Measurements from ENCODE around the gene KDM3B.
"Not testable (repeated sequence)": the region's sequence is repeated elsewhere in the genome, so short reads cannot be mapped to it uniquely, and the experiment has no call there.

The KDM3B gene

GRCh38 chr5:138408023-138408422, 55.5 kb downstream of the KDM3B start:
- DNase-seq, result no peak

GRCh38 chr5:138410996-138411640, 58.6 kb downstream of the KDM3B start:
- DNase-seq, result not testable (repeated sequence)

DNA sequence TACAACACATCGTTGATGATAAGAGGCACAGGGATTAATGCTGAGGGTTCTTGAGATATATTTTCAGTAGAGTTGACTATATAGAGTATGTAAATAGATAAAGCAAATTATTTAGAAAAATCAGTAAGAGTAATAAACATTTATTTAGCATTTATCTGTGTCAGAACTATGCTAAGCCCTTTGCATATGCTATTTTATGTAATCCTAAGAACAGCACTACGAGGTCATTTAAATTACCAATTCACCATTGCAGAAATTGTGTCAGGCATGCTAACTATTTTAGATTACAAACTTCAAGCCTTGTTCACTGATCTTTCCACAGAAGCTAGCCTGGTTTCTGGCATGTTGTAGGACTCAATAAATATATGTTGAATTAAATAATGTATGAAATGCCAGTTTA, 66.0 kb downstream of the KDM3B start:
- no peak for DNase-seq

DNA sequence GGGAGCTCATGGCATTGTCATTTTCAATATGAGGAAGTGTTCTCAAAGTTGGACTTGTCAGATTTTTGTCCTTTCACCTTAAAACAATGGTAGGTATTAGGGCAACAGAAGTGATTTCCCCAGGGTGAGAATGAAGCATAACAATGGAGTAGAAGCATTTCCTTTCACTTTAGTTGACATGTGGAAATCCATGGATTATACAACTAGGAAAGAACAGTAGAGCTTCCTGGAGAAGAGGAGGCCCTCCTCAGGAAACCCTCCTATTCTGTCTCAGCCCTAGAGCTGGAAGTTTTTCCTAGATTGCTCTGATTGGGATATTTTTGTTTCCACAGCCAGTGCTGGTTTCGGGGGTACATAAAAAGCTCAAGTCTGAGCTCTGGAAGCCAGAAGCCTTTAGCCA, 72.6 kb downstream of the KDM3B start:
- no peak for DNase-seq

- DNase-seq, result no peak
Observed at GRCh38 chr5:138435943-138436342, 83.5 kb downstream of the KDM3B start.

DNA sequence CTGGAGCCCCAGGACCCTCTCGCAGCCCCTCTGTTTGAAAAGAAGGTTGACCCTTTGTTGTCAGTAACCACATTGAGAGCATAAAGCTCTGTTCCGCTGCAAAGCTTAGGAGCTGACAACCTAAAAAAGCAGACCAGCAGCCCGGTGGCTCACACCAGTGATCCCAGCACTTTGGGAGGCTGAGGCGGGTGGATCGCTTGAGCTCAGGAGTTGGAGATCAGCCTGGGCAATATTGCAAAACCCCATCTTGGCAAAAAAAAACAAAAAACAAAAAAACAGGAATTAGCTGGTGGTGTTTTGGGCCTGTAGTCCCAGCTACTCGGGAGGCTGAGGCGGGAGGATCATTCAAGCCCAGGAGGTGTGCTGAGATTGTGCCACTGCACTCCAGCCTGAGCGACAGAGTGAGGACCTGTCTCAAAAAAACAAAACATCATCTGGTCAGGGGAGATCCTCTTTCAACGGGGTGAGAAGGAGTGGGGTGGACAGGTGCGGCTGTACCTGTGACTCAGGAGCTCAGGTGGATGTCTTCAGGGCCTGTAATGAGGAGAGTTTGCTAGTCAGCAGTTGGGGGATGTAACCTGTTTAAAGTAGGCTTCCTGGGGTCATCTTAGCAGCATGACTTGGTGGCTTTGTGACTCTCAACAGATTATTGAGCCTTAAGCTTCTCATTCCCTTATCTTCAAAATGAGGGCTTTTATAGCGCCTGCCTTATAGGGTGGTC, 85.7 kb downstream of the KDM3B start:
- DNase-seq, result no peak

- peak; percentile 46 for DNase-seq
Observed at GRCh38 chr5:138438724-138439476, 86.4 kb downstream of the KDM3B start, which contains the start of gene REEP2. TSS of gene REEP2 (plus strand) at chr5:138439057. CDS start at chr5:138439209, 152 bp downstream.

DNA sequence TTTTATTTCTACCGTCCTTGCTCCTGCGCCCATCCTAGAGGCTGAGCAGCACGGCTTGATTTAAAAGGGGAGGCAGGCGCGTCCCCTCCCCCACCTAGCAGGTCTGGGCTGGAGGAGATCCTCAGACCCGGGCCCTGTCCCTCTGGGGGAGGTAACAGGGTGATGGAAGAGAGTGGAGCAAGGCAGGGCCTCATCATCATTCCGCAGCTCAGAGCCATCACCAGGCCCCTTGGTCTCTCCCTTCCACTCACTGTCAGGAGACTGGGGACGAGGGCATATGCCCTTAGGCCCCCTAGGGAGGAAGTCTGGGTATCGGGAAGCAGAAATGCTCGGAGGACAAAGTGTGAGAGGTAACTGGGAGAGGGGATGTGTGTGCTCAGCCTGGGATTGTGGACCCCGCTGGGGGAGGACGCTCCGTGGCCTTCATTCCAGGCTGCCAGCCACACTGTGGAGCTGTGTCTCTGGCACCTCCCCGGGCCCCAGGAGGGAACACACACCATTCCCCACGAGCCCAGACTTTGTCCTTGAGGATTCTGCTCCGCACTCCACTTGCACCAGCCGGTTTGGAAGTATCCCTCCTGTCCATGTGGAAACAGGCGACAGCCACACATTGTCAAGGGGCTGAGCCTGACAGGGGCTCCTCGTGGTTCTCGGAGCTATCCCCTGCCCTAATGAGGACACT, 87.1 kb downstream of the KDM3B start:
- no peak for DNase-seq

DNA sequence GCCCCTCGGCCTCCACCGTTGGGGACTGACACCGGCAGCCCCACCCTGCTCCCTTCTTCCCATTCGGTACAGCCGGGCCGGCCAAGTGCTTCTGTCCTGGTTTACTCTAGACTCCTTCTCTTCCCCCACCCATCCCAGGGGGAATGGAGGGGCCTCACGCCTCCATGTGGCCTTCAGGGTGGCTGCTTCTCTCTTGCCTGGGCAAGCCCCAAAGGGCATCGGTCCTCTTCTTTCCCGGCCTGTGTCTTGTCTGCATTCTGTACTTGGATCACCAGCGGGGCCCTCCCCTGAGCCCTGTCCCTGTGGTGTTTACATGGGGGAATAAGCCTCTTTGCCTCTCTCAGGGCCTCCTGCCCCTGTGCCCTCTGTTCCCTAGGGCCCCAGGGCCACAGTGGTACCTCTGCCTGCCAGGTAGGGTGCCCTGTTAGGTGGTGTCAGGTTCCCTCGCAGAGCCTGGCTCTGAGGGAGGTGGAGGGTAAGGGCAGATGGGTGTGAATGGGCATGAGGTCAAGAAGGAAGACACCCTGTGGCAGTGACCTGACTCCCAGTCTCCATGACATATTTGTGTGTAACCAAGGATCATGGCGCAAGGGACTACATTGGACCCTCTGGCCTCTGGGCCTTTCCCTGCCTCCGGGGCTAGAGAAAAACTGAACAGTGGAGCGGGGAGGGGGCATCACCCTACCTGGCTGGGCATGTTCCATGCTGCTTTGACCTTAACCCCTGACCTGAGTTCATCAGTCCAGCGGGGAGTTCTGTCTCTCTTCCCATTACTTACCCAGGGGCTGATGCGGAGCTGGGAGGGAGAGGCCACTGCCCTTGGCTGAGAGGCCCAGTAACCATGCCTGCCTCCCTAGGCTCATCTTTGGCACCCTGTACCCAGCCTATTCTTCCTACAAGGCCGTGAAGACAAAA, 87.9 kb downstream of the KDM3B start:
- DNase-seq, result no peak

GRCh38 chr5:138441221-138441620, 88.7 kb downstream of the KDM3B start:
- no peak for DNase-seq

- no peak for DNase-seq
Observed at GRCh38 chr5:138444078-138444773, 91.7 kb downstream of the KDM3B start.

DNA sequence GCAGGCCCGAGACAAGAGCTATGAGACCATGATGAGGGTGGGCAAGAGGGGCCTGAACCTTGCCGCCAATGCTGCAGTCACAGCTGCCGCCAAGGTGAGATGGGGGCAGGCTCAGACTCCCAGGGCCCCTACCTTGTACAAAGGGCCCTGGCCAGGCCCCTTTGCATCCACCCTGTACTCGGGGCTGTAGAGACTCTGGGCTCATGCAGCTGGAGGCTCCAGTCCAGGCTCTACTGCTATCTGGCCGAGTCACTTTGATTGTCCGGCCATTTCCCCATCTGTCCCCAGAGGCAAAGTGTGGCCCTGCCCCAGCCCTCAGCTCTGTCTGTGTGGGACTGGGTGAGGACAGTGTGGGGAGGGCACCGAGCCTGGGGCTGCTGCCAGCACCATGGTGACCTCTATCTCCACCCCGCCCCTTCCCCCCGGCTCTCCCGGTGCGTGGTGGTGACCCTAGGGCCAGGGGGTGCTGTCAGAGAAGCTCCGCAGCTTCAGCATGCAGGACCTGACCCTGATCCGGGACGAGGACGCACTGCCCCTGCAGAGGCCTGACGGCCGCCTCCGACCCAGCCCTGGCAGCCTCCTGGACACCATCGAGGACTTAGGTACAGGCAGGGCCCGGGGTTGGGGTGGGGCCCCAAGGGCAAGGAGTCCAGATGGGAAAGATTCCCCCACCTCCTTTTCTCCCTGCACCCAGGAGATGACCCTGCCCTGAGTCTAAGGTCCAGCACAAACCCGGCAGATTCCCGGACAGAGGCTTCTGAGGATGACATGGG, 92.5 kb downstream of the KDM3B start:
- DNase-seq, result no peak

- DNase-seq, result no peak
Observed at GRCh38 chr5:138445547-138446271, 93.2 kb downstream of the KDM3B start.

GRCh38 chr5:138448070-138448469, 95.6 kb downstream of the KDM3B start:
- DNase-seq, result no peak

DNA sequence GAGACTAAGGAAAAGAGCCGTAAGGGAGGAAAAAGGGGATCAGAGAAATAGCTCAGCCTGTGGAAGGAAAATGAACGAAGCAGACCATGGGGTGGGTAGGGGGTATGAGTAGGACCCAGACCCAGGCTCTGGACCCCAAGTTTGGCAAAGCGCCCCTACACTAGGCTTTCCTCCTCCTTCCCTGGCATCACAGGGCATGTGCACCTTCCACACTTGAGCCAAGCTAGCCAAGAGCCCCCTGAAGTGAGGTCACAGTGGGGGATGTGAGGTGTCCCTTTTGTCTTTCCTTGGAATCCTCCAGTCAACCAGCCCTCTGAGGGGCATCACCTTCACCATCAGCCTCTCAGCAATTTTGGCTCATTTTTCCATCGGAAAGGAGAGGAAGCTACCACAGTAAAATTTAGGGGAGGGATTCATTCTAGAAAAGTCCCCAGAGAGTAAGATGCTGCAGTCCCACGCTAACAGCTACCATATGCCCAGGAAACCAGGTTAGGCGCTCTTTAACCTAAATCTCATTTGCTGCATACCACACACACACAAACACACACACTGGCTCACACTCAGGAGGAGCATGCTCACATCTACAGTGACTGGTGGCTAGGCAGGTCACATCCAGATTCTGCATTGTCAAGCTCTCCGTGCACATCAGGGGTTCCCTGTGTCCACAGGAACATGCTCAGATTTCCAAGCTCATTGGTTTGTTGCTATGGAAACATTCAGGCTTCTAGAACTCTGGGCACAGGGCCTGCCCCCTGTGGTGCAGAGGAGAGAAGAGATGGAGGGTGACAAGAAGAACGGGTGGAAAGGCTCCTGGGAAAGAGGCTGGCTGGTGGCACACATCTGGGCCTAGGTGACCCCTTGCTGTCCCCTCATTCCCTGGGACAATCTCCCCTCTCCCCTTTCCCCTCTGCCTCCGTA, 96.3 kb downstream of the KDM3B start:
- DNase-seq, result no peak

DNA sequence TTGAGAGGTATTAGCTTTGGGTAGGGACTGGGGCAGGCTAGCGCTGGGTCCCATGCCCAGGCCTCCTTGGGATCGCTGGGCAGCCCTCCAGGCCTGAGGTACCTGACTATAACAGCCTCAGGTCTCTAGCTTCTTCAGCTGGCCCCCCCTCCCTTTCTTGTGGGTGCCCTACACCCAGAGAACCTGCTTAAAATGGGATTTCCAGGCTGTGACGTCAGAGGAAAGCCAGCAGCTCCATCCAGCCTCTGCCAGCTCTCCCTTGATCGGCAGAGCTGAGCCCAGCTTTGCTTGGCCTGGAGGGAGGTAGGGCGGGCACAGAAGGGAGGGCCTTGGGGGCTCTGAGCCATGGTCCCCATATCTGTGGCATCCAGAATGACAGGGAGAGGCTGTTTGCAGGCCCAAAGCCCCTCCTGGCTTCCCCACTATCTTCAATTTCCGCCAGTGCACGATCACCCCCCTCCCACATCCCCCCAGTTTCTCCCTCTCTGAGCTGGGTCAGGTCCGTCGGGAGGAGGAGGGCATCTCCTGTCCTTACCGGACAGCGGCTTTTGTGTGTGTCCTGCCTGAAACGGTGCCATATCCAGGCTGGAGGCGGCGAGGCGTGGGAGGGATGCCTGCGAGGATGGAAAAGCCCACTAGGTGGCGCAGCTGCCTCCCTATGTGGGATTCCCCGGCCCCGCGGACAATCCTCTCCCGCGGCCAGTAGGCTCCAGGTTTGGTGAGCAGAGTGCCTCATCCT, 97.2 kb downstream of the KDM3B start:
- DNase-seq, result peak; percentile 67

GRCh38 chr5:138450971-138451370, 98.5 kb downstream of the KDM3B start:
- no peak for DNase-seq

DNA sequence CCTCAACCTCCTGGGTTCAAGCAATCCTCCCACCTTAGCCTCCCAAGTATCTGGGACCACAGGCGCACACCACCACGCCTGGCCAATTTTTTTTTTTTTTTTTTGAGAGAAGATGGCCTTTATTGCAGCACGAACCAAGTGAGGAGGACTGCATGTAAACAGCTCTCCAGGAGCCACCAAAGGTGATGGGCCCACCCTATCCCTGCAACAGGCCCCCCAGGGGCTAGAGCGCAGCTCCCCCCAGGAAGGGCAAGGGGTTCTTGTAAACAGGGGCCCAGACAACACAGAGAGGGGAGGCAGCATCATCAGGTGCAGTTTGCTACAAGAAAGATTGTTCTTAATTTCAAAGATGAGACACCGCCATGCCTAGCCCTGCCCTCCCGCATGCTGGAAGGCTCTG, 100.2 kb downstream of the KDM3B start:
- DNase-seq, result no peak
